ENCODE measurements around the gene RNF135. TPM values are rescaled to one million over a fixed set of nuclear protein-coding genes. Genes with fewer than 3 reads are reported as not detected.
"Not testable (repeated sequence)": the region's sequence is repeated elsewhere in the genome, so short reads cannot be mapped to it uniquely, and the experiment has no call there.

The RNF135 gene
- polyA plus RNA-seq, 2 of the 4 experiments (the other 2 are of a cell fraction) = 25.8 to 35.0 TPM

GRCh38 chr17:31019004-31019403, 48.2 kb downstream of the RNF135 start:
- Histone ChIP-seq H3K4me3 (no peak overlapping the region), H3K4me1 (no peaks in the 10 kb centered on the region), H3K9me3 (no peaks in the 10 kb centered on the region), H3K27ac (no peak overlapping the region), H3K4me2 (no peak overlapping the region)
- ChIA-PET POLR2A (no interaction called here), CTCF (no interaction called here)
- TF ChIP-seq RFX5 (IDR thresholded peaks at IDR 0.05) (no peak), CHD2 (IDR thresholded peaks at IDR 0.05; ENCODE audit: low read length, partially characterized antibody) (no peak), HOXB5 (CRISPR knock-in tag; IDR thresholded peaks at IDR 0.05) (no peak), NPAS2 (CRISPR knock-in tag; IDR thresholded peaks at IDR 0.05; ENCODE audit: borderline replicate concordance) (no peak), NFE2L2 (conservative IDR thresholded peaks at IDR 0.05; ENCODE audit: low read length) (no peak), MAFK (IDR thresholded peaks at IDR 0.05; ENCODE audit: partially characterized antibody) (peak; percentile 74), MAZ (IDR thresholded peaks at IDR 0.05; ENCODE audit: borderline replicate concordance, low read depth, low read length) (no peak)
- WGBS (ENCODE audit: missing lambda C conversion rate) = 90% methylated on average over 2 of the region's 2 CpGs
- ATAC-seq = no peak
- no peak for DNase-seq (ENCODE audit: low read depth in 1 of 2, low spot score in 1 of 2)
- FAIRE-seq = no peak

GRCh38 chr17:31023171-31023570, 52.3 kb downstream of the RNF135 start:
- CTCF ChIA-PET; ATAC-seq; H3K4me1 ChIP-seq; POLR2A ChIA-PET; H3K4me2 ChIP-seq; FAIRE-seq; H3K9me3 ChIP-seq; H3K27ac ChIP-seq; H3K4me3 ChIP-seq; DNase-seq (ENCODE audit: low read depth in 1 of 2, low spot score in 1 of 2): not testable (repeated sequence)
- WGBS (ENCODE audit: missing lambda C conversion rate) = 11% methylated on average over 1 of the region's 2 CpGs

- Histone ChIP-seq H3K27ac (no peak overlapping the region), H3K9me3 (no peaks in the 10 kb centered on the region), H3K4me3 (no peak overlapping the region), H3K4me1 (no peaks in the 10 kb centered on the region), H3K4me2 (no peak overlapping the region)
- no peak for FAIRE-seq
- TF ChIP-seq ZSCAN20 (CRISPR knock-in tag; IDR thresholded peaks at IDR 0.05) (no peak), FOXS1 (CRISPR knock-in tag; IDR thresholded peaks at IDR 0.05) (no peak), BCL3 (IDR thresholded peaks at IDR 0.05) (no peak), MAFK (IDR thresholded peaks at IDR 0.05; ENCODE audit: partially characterized antibody) (no peak), RFX5 (IDR thresholded peaks at IDR 0.05) (no peak), ELK1 (IDR thresholded peaks at IDR 0.05; ENCODE audit: low read depth, low read length) (no peak)
- DNase-seq (ENCODE audit: low read depth in 1 of 2, low spot score in 1 of 2) = no peak
- no peak; a peak in 1 of 6 replicates for ATAC-seq
- CTCF ChIA-PET = no interaction called here
- POLR2A ChIA-PET = no interaction called here
- 89% methylated on average over 8 of the region's 8 CpGs for WGBS (ENCODE audit: missing lambda C conversion rate)
Observed at GRCh38 chr17:31031841-31032240, 61.0 kb downstream of the RNF135 start.

GRCh38 chr17:31035611-31036010, 64.8 kb downstream of the RNF135 start:
- FAIRE-seq; H3K27ac ChIP-seq; H3K4me3 ChIP-seq; H3K9me3 ChIP-seq; CTCF ChIA-PET; DNase-seq (ENCODE audit: low read depth in 1 of 2, low spot score in 1 of 2); ATAC-seq; H3K4me1 ChIP-seq; H3K4me2 ChIP-seq; POLR2A ChIA-PET: not testable (repeated sequence)
- 76% methylated on average over 5 of the region's 5 CpGs for WGBS (ENCODE audit: missing lambda C conversion rate)

GRCh38 chr17:31040837-31041236, 70.0 kb downstream of the RNF135 start:
- peak; percentile 90 for TF ChIP-seq ZC3H11A (IDR thresholded peaks at IDR 0.05)
- H3K27ac ChIP-seq; ATAC-seq; FAIRE-seq; DNase-seq (ENCODE audit: low read depth in 1 of 2, low spot score in 1 of 2); H3K9me3 ChIP-seq; H3K4me1 ChIP-seq; CTCF ChIA-PET; POLR2A ChIA-PET; H3K4me2 ChIP-seq; H3K4me3 ChIP-seq: not testable (repeated sequence)
- 93% methylated on average over 7 of the region's 7 CpGs for WGBS (ENCODE audit: missing lambda C conversion rate)

- H3K27ac ChIP-seq; H3K4me2 ChIP-seq; ATAC-seq; DNase-seq (ENCODE audit: low read depth in 1 of 2, low spot score in 1 of 2); POLR2A ChIA-PET; H3K4me3 ChIP-seq; FAIRE-seq; H3K9me3 ChIP-seq; H3K4me1 ChIP-seq; CTCF ChIA-PET: not testable (repeated sequence)
- 73% methylated on average over 6 of the region's 6 CpGs for WGBS (ENCODE audit: missing lambda C conversion rate)
Observed at GRCh38 chr17:31042378-31042777, 71.5 kb downstream of the RNF135 start.

- CTCF ChIA-PET; POLR2A ChIA-PET; H3K4me1 ChIP-seq; ATAC-seq; DNase-seq (ENCODE audit: low read depth in 1 of 2, low spot score in 1 of 2); H3K4me3 ChIP-seq; FAIRE-seq; H3K9me3 ChIP-seq; H3K4me2 ChIP-seq; H3K27ac ChIP-seq: not testable (repeated sequence)
- WGBS (ENCODE audit: missing lambda C conversion rate) = 81% methylated on average over 5 of the region's 7 CpGs
Observed at GRCh38 chr17:31046856-31047425, 76.1 kb downstream of the RNF135 start.

All from A549 (cell line).